HEK293 (cell line): ENCODE measurements around the gene KRTAP20-2.

Source experiments
- CTCF ChIP-seq: fragments of 450-650 bp; formaldehyde crosslinking; IDR thresholded peaks from 2 replicates; pipeline ENCODE4 v1.5.1; 2016; ENCODE audit warnings: missing biosample characterization, missing genetic modification characterization
- ZNF18 ChIP-seq: fragments of 450-650 bp; formaldehyde crosslinking; IDR thresholded peaks from 2 replicates; pipeline ENCODE4 v1.5.1; 2016; ENCODE audit warnings: missing biosample characterization, missing genetic modification characterization
- ZNF785 ChIP-seq: fragments of 450-650 bp; formaldehyde crosslinking; IDR thresholded peaks from 2 replicates; pipeline ENCODE4 v1.5.1; 2016; ENCODE audit warnings: missing biosample characterization, missing genetic modification characterization

- no peak for TF ChIP-seq ZNF785 (tag by site-specific recombination)
- TF ChIP-seq CTCF (tag by site-specific recombination), result no peak
- TF ChIP-seq ZNF18 (tag by site-specific recombination), result no peak
Observed at GRCh38 chr21:30672985-30673650, 38.1 kb downstream of the KRTAP20-2 start.
